HFF-Myc (cell line): ENCODE data around the gene GABBR2.

Experiments
- DNase-seq: peaks from one replicate; pipeline ENCODE4 v3.0.0-alpha.2; 2011; ENCODE audit warnings: low read depth; ENCODE audit errors: extremely low read depth
- H3K4me3 ChIP-seq: replicated peaks from 2 replicates; pipeline ENCODE4 v1.5.1; 2011; ENCODE audit warnings: low read depth, mild to moderate bottlenecking, control low read depth, low read length
- TF ChIP-seq, protein P1 (sequence below): IDR thresholded peaks from 2 replicates; pipeline ENCODE4 v1.5.1; 2012; ENCODE audit warnings: mild to moderate bottlenecking, low read depth, low read length, control low read depth; ENCODE audit errors: missing control alignments

Gene GABBR2

DNA sequence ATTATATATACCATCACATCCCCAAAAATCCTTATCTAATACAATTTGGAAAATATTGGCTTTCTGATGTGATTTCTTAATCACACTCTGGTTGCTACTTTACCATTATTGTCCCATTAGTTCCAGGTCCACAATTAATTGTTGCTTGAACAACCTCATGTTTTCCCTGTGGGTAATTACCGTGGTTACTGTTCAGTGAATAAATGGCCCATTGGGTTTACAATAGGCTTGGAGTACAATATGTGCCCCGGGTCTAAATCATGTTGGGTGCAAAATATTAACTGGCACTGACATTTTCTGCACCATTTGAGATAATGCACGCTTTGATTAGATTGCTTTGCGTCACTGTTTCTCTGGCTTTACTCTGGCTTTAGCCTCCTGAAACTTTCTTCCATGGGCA is 163.7 kb downstream of the GABBR2 start:
- TF ChIP-seq, protein P1, sequence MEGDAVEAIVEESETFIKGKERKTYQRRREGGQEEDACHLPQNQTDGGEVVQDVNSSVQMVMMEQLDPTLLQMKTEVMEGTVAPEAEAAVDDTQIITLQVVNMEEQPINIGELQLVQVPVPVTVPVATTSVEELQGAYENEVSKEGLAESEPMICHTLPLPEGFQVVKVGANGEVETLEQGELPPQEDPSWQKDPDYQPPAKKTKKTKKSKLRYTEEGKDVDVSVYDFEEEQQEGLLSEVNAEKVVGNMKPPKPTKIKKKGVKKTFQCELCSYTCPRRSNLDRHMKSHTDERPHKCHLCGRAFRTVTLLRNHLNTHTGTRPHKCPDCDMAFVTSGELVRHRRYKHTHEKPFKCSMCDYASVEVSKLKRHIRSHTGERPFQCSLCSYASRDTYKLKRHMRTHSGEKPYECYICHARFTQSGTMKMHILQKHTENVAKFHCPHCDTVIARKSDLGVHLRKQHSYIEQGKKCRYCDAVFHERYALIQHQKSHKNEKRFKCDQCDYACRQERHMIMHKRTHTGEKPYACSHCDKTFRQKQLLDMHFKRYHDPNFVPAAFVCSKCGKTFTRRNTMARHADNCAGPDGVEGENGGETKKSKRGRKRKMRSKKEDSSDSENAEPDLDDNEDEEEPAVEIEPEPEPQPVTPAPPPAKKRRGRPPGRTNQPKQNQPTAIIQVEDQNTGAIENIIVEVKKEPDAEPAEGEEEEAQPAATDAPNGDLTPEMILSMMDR = no peak
- H3K4me3 ChIP-seq = no peak overlapping the region
- no peak for DNase-seq

DNA sequence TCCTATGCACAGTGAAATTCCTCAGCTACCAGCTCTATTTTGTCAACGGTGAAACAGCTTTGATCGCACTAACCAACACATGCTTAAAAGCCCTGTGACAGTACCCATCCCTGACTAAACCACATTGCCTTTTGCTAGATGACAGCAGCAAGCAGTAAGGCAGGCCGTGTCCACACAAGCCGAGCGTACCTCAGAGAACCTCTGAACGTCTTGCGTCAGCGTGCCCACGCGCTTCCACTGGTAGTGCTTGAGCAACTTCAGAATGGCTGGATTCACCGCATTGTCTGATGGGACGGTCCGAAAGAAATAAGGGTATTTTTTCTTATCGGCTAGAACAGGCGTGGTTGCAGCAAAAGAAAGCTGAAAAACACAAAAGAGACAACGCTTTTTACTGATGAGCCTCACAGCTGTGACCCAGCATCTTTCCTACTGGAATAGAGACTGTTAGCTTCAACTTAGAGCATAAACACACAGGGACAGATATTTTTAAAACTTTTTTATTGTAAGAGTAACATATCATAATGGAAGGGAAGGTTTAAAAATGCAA is 167.0 kb downstream of the GABBR2 start:
- no peak for DNase-seq
- no peak overlapping the region for H3K4me3 ChIP-seq
- TF ChIP-seq, protein P1 = no peak

DNA sequence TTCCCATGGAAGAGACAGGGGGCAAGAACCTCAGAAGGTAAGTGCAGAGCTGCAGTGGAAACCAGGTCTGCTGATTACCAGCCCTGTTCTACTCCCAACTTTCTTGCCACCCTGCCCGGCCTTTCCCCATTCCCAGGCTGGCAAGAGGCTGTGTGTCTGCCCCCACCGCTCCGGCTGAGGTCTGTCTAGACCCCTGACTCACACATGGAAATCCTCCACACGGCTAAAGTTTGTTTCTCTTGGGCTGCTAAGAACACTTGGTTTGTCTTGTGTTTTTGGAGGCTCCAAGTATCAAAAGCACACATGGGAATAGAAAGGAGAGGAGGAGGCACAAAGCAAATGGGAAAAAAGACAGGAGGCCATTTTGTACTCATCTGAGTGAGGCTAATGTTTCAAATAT is 168.3 kb downstream of the GABBR2 start:
- TF ChIP-seq, protein P1 = no peak
- DNase-seq = no peak
- no peak overlapping the region for H3K4me3 ChIP-seq

DNA sequence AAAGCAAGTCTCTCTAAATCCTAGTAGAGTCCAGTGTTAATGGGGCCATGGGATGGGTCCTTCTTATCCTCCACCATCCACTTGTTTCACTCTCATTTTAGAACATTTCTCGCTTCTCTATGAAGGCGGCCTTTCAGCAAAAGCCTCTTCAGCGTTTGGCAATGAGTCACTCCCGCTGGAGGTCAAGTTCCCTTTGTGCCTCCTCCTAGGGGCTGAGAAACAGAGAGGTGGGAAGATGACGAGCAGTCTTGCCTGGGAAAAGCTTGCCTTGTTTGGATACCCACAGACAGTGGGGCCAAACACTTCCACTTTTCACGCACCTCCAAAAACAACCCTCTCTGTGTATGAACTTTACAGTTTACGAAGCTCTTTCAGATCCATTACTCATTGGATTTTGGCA is 168.8 kb downstream of the GABBR2 start:
- no peak overlapping the region for H3K4me3 ChIP-seq
- TF ChIP-seq, protein P1 = no peak
- no peak for DNase-seq

DNA sequence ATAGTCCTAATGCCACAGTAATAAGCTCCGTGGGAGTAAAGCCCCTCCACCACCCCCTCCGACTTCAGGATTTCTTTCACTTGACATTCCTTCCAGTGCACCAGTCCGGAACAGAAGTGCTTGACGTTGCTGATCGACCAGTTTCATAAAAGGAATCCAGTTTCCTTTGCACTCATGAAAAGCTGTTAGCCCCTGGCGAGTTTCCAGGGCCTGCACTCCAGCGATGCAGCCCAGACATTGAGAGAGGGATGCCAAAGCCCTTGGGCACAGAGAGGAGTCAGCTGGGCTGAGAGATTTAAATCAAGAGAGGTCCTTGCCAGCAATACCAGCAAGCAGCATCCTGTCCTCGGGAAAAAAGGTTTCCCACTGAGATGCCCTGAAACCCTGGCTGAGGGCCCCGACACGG is 170.1 kb downstream of the GABBR2 start:
- no peak overlapping the region for H3K4me3 ChIP-seq
- DNase-seq = no peak
- TF ChIP-seq, protein P1 = no peak

DNA sequence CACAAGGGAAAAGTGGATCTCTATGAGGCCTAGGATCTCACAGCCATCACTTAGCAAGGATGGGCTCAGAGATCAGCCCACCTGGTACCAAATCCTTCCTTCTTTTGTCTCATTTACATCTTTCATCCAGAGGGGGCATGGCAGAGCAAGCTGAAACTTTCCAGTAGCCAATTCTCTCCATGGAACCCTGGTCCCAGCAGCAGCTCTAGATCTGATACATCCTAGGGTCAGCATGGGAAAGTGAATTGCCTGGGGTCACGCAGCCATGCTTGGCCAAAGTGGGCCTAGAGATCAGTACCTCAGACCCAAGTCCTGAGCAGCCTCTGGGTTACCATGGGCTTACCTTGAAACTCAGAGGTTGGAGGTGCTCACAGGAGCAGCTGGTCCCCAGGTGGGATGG is 170.5 kb downstream of the GABBR2 start:
- TF ChIP-seq, protein P1 = peak; percentile 2
- no peak overlapping the region for H3K4me3 ChIP-seq
- DNase-seq = no peak

DNA sequence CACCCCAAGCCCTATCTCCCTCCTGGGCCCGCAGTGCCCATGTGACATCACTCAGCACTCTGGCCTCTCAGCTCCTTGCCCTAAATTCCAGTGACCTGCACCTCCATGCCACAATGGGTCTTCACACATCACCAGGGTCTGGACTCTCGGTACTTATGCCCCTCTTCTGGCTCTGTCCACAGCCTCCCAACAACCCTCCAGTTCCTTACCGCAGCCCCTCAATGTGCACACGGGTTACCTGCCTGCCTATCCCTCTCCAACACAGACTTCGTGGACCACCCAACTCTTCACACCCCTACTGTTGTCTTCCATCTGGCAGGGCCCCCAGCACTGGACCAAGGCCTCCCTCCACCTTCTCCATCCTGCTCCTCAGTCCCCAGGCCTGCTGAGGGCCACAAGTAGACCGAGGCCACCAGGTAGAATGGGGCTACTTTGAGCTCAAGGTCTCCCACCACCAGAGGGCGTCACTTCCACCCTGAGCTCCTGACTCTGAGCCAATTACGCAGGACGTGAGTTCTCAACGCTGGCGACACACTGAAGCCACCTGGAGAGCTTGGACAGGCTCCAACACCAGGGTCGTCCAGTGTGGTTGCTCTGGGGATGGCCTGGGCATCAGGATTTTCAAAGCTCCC is 172.1 kb downstream of the GABBR2 start:
- DNase-seq = no peak
- TF ChIP-seq, protein P1 = peak; percentile 34

More for the DNA sequence above, 172.1 kb downstream of the GABBR2 start:
- H3K4me3 ChIP-seq = no peak overlapping the region
